MG63 (cell line): Measurements from ENCODE around the gene TEDC2. TPM values are rescaled to one million over a fixed set of nuclear protein-coding genes. Genes with fewer than 3 reads are reported as not detected.

ENCODE experiments used
- DNase-seq: peaks from one replicate; pipeline ENCODE4 v3.0.0-alpha.2; 2020
- H3K27me3 ChIP-seq: fragments of 250-450 bp; sonication (Bioruptor Pico); 2 replicates; pipeline ENCODE4 v1.5.1; 2020; ENCODE audit warnings: mild to moderate bottlenecking, moderate library complexity
- H3K36me3 ChIP-seq: fragments of 250-450 bp; sonication (Bioruptor Pico); 2 replicates; pipeline ENCODE4 v1.5.1; 2020; ENCODE audit warnings: mild to moderate bottlenecking, moderate library complexity
- H3K4me3 ChIP-seq: fragments of 250-450 bp; sonication (Bioruptor Pico); 2 replicates; pipeline ENCODE4 v1.5.1; 2020; ENCODE audit warnings: mild to moderate bottlenecking, moderate library complexity
- H3K9me3 ChIP-seq: fragments of 250-450 bp; sonication (Bioruptor Pico); 2 replicates; pipeline ENCODE4 v1.5.1; 2020; ENCODE audit warnings: mild to moderate bottlenecking, moderate library complexity
- total RNA-seq: library from RNA; depleted of rRNA; stranded (reverse); fragments of >200 nt; shearing (Covaris generic); gene quantifications from 2 replicates; pipeline ENCODE4 v1.2.3, GENCODE V29; 2014; ENCODE audit warnings: low replicate concordance

TEDC2 gene
- total RNA-seq, 1 experiment from 2014 or later = 38.6 TPM

DNA sequence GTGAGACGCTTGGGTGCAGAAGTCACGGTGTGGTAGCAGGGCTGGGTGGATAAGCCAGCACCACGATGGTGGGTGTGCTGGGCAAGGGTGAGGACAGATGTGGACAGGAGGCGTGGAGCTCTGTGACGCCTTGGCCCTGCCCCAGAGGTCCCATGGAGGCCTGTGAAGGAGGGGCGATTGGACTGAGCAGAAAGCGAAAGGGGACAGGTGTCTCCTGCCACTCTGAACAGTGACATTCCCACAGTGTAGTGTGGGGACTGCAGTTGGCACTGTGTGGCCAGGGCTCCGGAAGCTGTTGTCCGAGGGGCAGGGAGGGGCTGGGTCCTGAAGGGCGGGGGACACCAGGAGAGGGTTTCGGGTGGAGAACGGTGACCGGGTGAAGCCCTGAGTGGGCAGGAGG is 22.3 kb downstream of the TEDC2 start:
- Histone ChIP-seq H3K4me3 (no peak overlapping the region), H3K9me3 (no peaks in the 10 kb centered on the region)
- no peak for DNase-seq

DNA sequence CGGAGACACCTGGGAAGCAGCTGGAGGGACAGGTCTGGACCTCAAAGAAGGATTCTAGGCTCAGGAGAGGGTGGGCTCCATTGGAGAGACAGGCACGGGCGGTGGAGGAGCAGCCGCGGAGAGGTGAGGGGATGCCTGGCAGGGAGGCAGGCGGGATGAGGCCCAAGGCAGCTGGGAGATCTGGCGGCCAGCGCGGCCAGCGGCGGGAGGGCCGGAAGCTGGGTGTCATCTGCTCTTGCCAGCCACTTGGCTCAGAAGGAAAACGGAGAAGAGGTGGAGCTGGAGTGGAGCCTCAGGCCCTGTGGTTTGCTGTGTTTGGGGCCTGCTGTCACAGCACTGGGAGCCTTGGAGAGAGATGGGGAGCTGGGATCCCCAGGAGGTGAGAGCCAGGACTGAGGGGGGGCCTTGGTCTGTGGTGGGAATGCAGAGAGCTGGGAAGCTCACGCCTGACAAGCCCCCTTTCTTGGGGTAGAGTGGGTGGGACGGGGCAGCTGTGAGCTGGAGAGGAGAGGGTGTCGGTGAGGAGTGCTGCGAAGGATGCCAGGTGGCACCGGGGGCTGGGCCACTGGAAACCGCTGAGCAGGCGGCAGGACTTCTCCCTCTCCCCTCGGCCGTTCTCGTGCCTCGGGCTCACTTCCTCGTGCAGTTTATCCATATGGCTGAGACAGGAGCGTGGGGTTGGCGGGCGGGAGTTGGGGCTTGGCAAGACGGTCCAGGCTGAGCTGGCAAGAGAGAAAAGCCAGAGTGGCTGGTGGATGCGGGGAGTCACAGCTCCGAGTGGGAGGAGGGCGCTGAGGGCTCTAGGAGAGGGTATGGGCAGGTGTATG is 23.0 kb downstream of the TEDC2 start:
- Histone ChIP-seq H3K27me3 (no peaks in the 10 kb centered on the region), H3K36me3 (no peaks in the 10 kb centered on the region), H3K4me3 (no peak overlapping the region), H3K9me3 (no peaks in the 10 kb centered on the region)
- DNase-seq = peak; percentile 80

More for the DNA sequence above, 22.3 kb downstream of the TEDC2 start:
- no peaks in the 10 kb centered on the region for H3K36me3 ChIP-seq
- no peaks in the 10 kb centered on the region for H3K27me3 ChIP-seq

DNA sequence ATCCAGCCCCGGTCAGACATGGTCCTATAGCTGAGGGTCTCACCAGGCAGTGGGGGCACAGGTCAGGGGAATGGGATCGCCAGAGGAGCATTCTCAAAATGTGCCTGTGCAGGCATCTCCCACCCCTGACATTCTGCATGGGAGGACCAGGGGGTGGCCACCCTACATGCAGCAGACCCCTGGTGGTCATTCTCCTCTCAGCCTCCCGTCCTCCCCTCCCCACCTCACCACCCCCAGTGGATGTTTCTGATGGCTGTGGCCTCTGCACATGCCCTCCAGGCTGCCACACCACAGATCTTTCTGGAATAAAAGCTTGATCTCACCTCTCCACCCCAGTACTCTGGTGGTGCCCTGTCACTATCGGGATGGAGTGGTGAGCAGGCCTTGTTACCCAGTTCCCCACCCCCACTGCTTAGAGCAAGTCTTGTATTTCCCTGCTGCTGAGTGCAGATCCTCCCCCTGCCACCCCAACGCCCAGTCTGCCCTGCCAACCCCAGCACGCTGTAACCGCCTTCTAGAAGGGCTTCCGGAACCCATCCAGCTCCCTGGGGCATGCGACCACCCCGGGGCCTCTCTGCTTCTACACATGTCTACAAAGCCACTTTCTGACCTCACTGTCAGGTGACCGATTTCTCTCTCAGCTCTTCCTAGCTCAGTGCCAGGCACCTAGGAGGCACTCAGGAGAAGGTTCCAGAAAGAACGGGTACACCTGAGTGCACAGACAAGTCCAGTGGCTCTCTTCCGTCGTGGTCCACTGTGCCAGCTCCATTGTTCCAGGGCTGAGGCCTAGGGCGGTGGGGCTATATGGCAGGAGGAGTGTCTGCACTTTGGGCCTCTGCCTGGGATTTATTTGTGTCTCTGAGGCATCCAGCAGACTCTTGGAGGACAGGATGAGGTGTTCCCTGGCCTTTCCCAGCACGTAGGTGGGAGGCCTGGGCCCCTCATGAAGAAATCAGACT is 24.3 kb downstream of the TEDC2 start:
- no peaks in the 10 kb centered on the region for H3K27me3 ChIP-seq
- no peaks in the 10 kb centered on the region for H3K36me3 ChIP-seq
- no peaks in the 10 kb centered on the region for H3K9me3 ChIP-seq
- no peak for DNase-seq
- no peak overlapping the region for H3K4me3 ChIP-seq

- no peak for DNase-seq
- no peaks in the 10 kb centered on the region for H3K36me3 ChIP-seq
- no peak overlapping the region for H3K4me3 ChIP-seq
- H3K9me3 ChIP-seq = no peaks in the 10 kb centered on the region
- no peaks in the 10 kb centered on the region for H3K27me3 ChIP-seq
Observed at GRCh38 chr16:2484898-2485508, 25.1 kb downstream of the TEDC2 start.

- Histone ChIP-seq H3K27me3 (no peaks in the 10 kb centered on the region), H3K4me3 (no peak overlapping the region), H3K9me3 (no peaks in the 10 kb centered on the region), H3K36me3 (no peaks in the 10 kb centered on the region; the same call in 1 of the 2 replicates)
- no peak for DNase-seq
Observed at GRCh38 chr16:2485811-2486507, 26.1 kb downstream of the TEDC2 start.

GRCh38 chr16:2486645-2487516 is 27.0 kb downstream of the TEDC2 start:
- Histone ChIP-seq H3K9me3 (no peaks in the 10 kb centered on the region), H3K4me3 (no peak overlapping the region), H3K36me3 (no peaks in the 10 kb centered on the region; the same call in 1 of the 2 replicates), H3K27me3 (no peaks in the 10 kb centered on the region)
- DNase-seq = no peak

- Histone ChIP-seq H3K4me3 (no peak overlapping the region), H3K9me3 (no peaks in the 10 kb centered on the region), H3K36me3 (no peaks in the 10 kb centered on the region; the same call in 1 of the 2 replicates), H3K27me3 (no peaks in the 10 kb centered on the region)
- no peak for DNase-seq
Observed at GRCh38 chr16:2487517-2487842, 27.6 kb downstream of the TEDC2 start.

DNA sequence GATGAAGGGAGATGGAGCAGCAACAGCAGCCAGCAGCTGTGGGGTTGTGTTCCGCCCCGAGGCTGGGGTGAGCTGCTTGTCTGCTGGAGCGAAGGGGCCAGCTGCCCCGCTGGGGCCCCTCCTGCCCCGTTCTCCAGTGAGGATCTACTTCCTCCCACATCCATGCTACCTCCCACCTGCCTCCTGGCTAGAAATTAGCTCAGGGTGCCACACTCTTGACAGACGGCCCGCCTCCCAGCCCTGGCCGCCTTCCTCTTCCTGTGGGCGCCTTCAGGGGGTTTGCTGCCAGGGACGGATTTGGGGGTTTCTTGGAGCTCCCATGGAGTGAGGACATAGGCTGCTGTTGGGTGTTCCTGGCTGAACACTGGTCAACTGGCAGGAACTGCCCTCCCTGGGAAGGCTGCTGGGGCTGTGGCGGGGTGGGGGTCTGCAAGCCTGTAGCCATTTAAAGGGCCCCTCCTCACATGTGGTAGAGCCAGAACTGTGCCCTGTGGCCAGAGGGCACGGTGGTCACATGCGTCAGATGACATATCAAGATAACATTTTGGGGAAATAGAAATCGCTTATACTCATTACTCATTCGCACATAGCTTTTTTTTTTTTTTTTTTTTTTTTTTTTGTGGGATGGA is 28.1 kb downstream of the TEDC2 start:
- H3K9me3 ChIP-seq = no peaks in the 10 kb centered on the region
- no peak for DNase-seq
- H3K4me3 ChIP-seq = no peak overlapping the region
- H3K27me3 ChIP-seq = no peaks in the 10 kb centered on the region
- H3K36me3 ChIP-seq = no peaks in the 10 kb centered on the region; the same call in 1 of the 2 replicates

DNA sequence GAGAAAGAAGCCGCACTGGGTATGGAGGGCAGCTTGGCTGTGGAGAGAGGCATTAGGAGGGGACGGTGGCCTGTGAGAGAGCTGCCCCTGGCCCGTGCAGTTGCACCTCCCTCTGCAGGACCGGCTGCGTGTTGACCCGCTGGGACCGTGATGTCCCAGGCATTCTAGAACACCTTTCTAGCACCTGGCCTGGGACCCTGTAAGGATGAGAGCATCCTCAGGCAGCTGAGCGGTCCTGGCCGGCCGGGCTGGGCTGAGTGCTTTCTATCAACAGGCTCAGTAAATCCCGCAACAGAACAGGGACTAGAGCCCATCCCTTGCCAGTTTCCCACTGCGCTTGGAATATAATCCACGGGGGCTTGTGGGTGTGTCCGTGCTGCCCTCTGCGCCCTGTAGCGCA is 29.7 kb downstream of the TEDC2 start:
- H3K36me3 ChIP-seq = no peaks in the 10 kb centered on the region; the same call in 1 of the 2 replicates
- H3K4me3 ChIP-seq = no peak overlapping the region
- no peaks in the 10 kb centered on the region for H3K27me3 ChIP-seq
- no peak for DNase-seq
- no peaks in the 10 kb centered on the region for H3K9me3 ChIP-seq

DNA sequence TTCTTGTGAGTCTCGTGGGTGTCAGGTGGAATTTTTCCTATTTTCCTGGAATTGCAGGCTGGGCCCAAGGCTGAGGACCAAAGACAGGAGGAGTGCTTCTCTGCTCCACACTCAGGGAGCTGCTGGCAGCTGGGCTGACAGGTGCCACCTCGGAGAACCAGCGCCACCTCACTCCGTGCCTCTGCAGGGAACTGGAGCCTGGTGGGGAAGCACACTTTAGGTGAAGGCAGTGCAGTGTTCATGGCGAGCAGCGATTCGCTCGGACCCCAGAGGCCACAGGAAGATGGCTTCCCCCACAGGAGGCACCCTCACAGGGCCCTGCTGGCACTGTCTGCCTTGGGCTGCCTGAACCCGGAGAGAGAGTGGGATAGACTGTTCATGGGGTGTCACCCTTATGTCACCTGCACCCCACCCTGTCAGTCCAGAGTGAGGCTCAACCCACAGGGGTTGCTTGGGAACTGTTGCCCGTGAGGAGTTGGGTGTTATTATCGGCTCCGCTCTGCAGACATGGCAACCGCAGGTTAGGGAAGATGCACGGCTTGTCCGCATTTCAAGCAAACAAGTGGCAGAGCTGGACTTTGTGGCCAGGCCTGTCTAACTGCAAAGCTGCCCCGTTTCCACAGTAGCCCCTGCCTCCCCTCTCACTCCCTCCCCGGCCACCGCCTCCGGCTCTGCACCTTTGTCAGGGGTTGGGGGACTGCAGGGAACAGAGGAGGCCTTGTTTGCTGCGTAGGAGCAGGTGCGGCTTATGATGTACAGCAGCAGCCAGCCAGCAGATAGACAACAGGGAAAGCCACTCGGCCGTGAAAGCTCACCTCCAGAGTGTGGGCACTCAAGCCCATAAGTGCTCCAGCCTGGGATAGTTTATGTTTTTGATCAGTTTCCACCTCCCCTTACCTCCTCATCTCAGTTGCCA is 30.5 kb downstream of the TEDC2 start:
- no peaks in the 10 kb centered on the region; the same call in 1 of the 2 replicates for H3K36me3 ChIP-seq
- no peak for DNase-seq
- H3K4me3 ChIP-seq = no peak overlapping the region
- H3K9me3 ChIP-seq = no peaks in the 10 kb centered on the region
- no peaks in the 10 kb centered on the region for H3K27me3 ChIP-seq

DNA sequence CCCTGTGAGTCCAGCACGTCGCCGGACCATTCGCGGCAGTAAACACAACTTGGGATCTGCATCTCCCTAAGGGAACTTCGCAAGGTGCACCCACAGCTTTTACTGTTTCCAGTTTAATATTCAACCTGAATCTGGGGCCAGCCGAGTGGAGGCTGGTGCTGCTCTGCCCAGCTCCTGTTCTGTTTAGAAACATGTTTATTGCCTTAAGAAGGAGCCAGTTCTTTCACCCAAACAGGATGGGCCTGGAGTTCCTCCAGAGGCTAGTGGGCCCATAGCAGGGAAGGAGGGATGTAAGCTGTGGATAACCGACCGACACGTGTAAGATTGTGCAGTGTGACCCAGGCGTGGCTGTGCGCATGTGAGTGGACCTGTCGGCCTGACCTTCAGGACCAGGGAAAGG is 32.4 kb downstream of the TEDC2 start:
- H3K9me3 ChIP-seq = no peaks in the 10 kb centered on the region
- H3K36me3 ChIP-seq = peaks cover 4% of the 10 kb centered on the region
- no peak for DNase-seq
- no peak overlapping the region for H3K4me3 ChIP-seq
- H3K27me3 ChIP-seq = no peaks in the 10 kb centered on the region

DNA sequence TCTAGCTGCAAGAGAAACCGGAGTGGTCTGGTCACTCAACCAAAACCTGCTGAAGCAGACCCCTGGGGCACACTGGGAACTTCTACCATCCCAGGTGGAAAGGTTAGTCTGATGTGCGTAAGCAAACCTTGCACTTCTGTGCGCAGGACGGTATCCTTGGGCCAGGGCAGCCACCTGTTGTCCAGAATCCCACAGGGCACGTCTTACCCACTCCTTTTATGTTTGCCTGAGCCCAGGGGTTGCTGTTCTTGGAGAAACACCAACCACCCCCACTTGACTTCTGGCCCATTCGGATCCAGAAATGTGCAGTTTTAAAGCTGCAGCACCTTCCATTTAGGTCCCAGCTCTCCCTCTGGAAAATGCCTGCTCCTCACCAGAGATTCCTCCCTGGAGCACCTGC is 33.7 kb downstream of the TEDC2 start:
- H3K27me3 ChIP-seq = no peaks in the 10 kb centered on the region
- no peak for DNase-seq
- H3K9me3 ChIP-seq = no peaks in the 10 kb centered on the region
- no peak overlapping the region for H3K4me3 ChIP-seq
- H3K36me3 ChIP-seq = peaks cover 8% of the 10 kb centered on the region

DNA sequence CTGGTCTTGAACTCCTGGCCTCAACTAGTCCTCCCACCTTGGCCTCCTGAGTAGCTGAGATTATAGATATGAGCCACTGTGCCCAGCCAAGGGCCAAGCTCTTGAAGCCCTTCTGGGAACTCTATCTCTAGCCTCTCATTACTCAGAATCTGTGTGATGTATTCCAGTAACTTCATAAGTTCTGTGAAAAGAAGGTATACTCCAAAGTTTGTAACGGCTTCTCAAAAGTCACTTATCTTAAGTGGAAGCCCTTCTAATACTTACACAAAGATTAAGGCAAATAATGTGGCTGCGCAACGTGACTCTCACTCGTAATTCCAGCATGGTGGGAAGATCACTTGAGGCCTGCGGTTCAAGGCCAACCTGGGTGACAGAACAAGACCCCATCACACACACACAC is 34.7 kb downstream of the TEDC2 start:
- Histone ChIP-seq H3K9me3 (no peaks in the 10 kb centered on the region), H3K27me3 (no peaks in the 10 kb centered on the region), H3K36me3 (peaks cover 8% of the 10 kb centered on the region), H3K4me3 (no peak overlapping the region)
- no peak for DNase-seq

GRCh38 chr16:2495041-2495440 is 35.1 kb downstream of the TEDC2 start:
- no peaks in the 10 kb centered on the region for H3K9me3 ChIP-seq
- H3K27me3 ChIP-seq = no peaks in the 10 kb centered on the region
- DNase-seq = no peak
- H3K4me3 ChIP-seq = no peak overlapping the region
- H3K36me3 ChIP-seq = peaks cover 8% of the 10 kb centered on the region
